Muscle layer of colon (tissue), 2 donors: ENCODE results near the gene GATA2.

ENCODE experiments used
- H3K27ac ChIP-seq: one replicate; pipeline ENCODE4 v1.7.0; 2013; ENCODE audit warnings: low read depth, mild to moderate bottlenecking, low read length, moderate library complexity
- H3K27me3 ChIP-seq, 2 donors: one replicate each; pipeline ENCODE4 v1.7.0; 2013; ENCODE audit warnings: low read length in 2 of 2, mild to moderate bottlenecking in 2 of 2; ENCODE audit not compliant: insufficient read depth in 2 of 2, control insufficient read depth in 1 of 2
- H3K36me3 ChIP-seq: one replicate; pipeline ENCODE4 v1.7.0; 2013; ENCODE audit warnings: mild to moderate bottlenecking, low read length; ENCODE audit not compliant: insufficient read depth
- H3K4me1 ChIP-seq: one replicate; pipeline ENCODE4 v1.7.0; 2013; ENCODE audit warnings: mild to moderate bottlenecking, low read length; ENCODE audit not compliant: insufficient read depth
- H3K4me3 ChIP-seq, 2 donors: one replicate each; pipeline ENCODE4 v1.7.0; 2013; ENCODE audit warnings: low read length in 2 of 2, low read depth in 1 of 2, mild to moderate bottlenecking in 1 of 2, moderate library complexity in 1 of 2
- H3K9ac ChIP-seq: one replicate; pipeline ENCODE4 v1.7.0; 2013; ENCODE audit warnings: low read length
- H3K9me3 ChIP-seq: one replicate; pipeline ENCODE4 v1.7.0; 2013; ENCODE audit warnings: mild to moderate bottlenecking, low read length
- donor health status: abdominal sarcoma.
- donor health status: Adenocarcinoma of cecum.

The GATA2 gene

GRCh38 chr3:128448491-128448890, 44.5 kb downstream of the GATA2 start:
- Histone ChIP-seq H3K4me3 (no peak overlapping the region), H3K27ac (no peak overlapping the region), H3K27me3 (peaks cover 0 to 13% of the 10 kb centered on the region in 2 donors), H3K36me3 (no peaks in the 10 kb centered on the region), H3K9ac (no peak overlapping the region), H3K9me3 (no peaks in the 10 kb centered on the region), H3K4me1 (no peaks in the 10 kb centered on the region)

GRCh38 chr3:128447561-128448013, 45.4 kb downstream of the GATA2 start:
- Histone ChIP-seq H3K9me3 (no peaks in the 10 kb centered on the region), H3K36me3 (no peaks in the 10 kb centered on the region), H3K4me1 (no peaks in the 10 kb centered on the region), H3K4me3 (no peak overlapping the region), H3K27me3 (peaks cover 0 to 5% of the 10 kb centered on the region in 2 donors), H3K27ac (no peak overlapping the region), H3K9ac (no peak overlapping the region)

- no peaks in the 10 kb centered on the region for H3K36me3 ChIP-seq
- H3K27ac ChIP-seq, result no peak overlapping the region
- no peak overlapping the region for H3K9ac ChIP-seq
Observed at GRCh38 chr3:128446821-128447220, 46.2 kb downstream of the GATA2 start.

GRCh38 chr3:128445357-128445756, 47.6 kb downstream of the GATA2 start:
- Histone ChIP-seq H3K27me3 (no peaks in the 10 kb centered on the region), H3K4me3 (no peak overlapping the region), H3K4me1 (no peaks in the 10 kb centered on the region), H3K27ac (no peak overlapping the region), H3K9me3 (no peaks in the 10 kb centered on the region), H3K9ac (no peak overlapping the region), H3K36me3 (no peaks in the 10 kb centered on the region)

More at GRCh38 chr3:128446821-128447220, 46.2 kb downstream of the GATA2 start:
- no peaks in the 10 kb centered on the region for H3K9me3 ChIP-seq
- H3K4me1 ChIP-seq, result no peaks in the 10 kb centered on the region
- H3K4me3 ChIP-seq, result no peak overlapping the region
- H3K27me3 ChIP-seq, result no peaks in the 10 kb centered on the region

- no peaks in the 10 kb centered on the region for H3K36me3 ChIP-seq
- H3K9ac ChIP-seq, result no peak overlapping the region
- no peak overlapping the region for H3K27ac ChIP-seq
- H3K4me3 ChIP-seq, result no peak overlapping the region
- H3K9me3 ChIP-seq, result no peaks in the 10 kb centered on the region
- no peaks in the 10 kb centered on the region for H3K4me1 ChIP-seq
- no peaks in the 10 kb centered on the region for H3K27me3 ChIP-seq
Observed at GRCh38 chr3:128443771-128444170, 49.2 kb downstream of the GATA2 start.

GRCh38 chr3:128442949-128443348, 50.1 kb downstream of the GATA2 start:
- no peak overlapping the region for H3K9ac ChIP-seq
- H3K27ac ChIP-seq, result no peak overlapping the region
- no peaks in the 10 kb centered on the region for H3K4me1 ChIP-seq
- no peaks in the 10 kb centered on the region for H3K27me3 ChIP-seq
- H3K4me3 ChIP-seq, result no peak overlapping the region
- no peaks in the 10 kb centered on the region for H3K9me3 ChIP-seq
- no peaks in the 10 kb centered on the region for H3K36me3 ChIP-seq

GRCh38 chr3:128442070-128442469, 50.9 kb downstream of the GATA2 start:
- H3K9ac ChIP-seq, result no peak overlapping the region
- H3K4me1 ChIP-seq, result no peaks in the 10 kb centered on the region
- H3K27me3 ChIP-seq, result no peaks in the 10 kb centered on the region
- no peaks in the 10 kb centered on the region for H3K36me3 ChIP-seq
- H3K4me3 ChIP-seq, result no peak overlapping the region
- no peak overlapping the region for H3K27ac ChIP-seq
- no peaks in the 10 kb centered on the region for H3K9me3 ChIP-seq

GRCh38 chr3:128439226-128439625, 53.8 kb downstream of the GATA2 start:
- peaks cover 0 to 11% of the 10 kb centered on the region in 2 donors for H3K27me3 ChIP-seq
- H3K4me3 ChIP-seq, result no peak overlapping the region
- no peaks in the 10 kb centered on the region for H3K9me3 ChIP-seq
- H3K36me3 ChIP-seq, result no peaks in the 10 kb centered on the region
- no peak overlapping the region for H3K27ac ChIP-seq
- no peak overlapping the region for H3K9ac ChIP-seq
- H3K4me1 ChIP-seq, result no peaks in the 10 kb centered on the region

- Histone ChIP-seq H3K4me1 (no peaks in the 10 kb centered on the region), H3K9ac (no peak overlapping the region), H3K9me3 (no peaks in the 10 kb centered on the region), H3K36me3 (no peaks in the 10 kb centered on the region), H3K27me3 (peaks cover 4 to 17% of the 10 kb centered on the region in 2 donors), H3K4me3 (no peak overlapping the region), H3K27ac (no peak overlapping the region)
Observed at GRCh38 chr3:128438488-128439072, 54.4 kb downstream of the GATA2 start.

- Histone ChIP-seq H3K36me3 (no peaks in the 10 kb centered on the region), H3K9ac (no peak overlapping the region), H3K9me3 (no peaks in the 10 kb centered on the region), H3K27me3 (peaks cover 22 to 40% of the 10 kb centered on the region in 2 donors), H3K27ac (no peak overlapping the region), H3K4me1 (no peaks in the 10 kb centered on the region), H3K4me3 (no peak overlapping the region)
Observed at GRCh38 chr3:128436214-128436613, 56.8 kb downstream of the GATA2 start.

GRCh38 chr3:128435561-128435960, 57.4 kb downstream of the GATA2 start:
- Histone ChIP-seq H3K4me1 (no peaks in the 10 kb centered on the region), H3K27me3 (peaks cover 22 to 40% of the 10 kb centered on the region in 2 donors), H3K9ac (no peak overlapping the region), H3K27ac (no peak overlapping the region), H3K9me3 (no peaks in the 10 kb centered on the region), H3K4me3 (no peak overlapping the region), H3K36me3 (no peaks in the 10 kb centered on the region)

- H3K36me3 ChIP-seq, result no peaks in the 10 kb centered on the region
- peaks cover 22 to 40% of the 10 kb centered on the region in 2 donors for H3K27me3 ChIP-seq
- H3K9ac ChIP-seq, result no peak overlapping the region
- H3K4me3 ChIP-seq, result no peak overlapping the region
- H3K27ac ChIP-seq, result no peak overlapping the region
- no peaks in the 10 kb centered on the region for H3K4me1 ChIP-seq
- H3K9me3 ChIP-seq, result no peaks in the 10 kb centered on the region
Observed at GRCh38 chr3:128435058-128435457, 57.9 kb downstream of the GATA2 start.
